Cerebellar cortex (tissue), 1 donor: ENCODE results near the gene LCE3D.
A peak's percentile ranks its signal among the peaks of the same experiment; 100 is the strongest.
"Not testable (repeated sequence)": the region's sequence is repeated elsewhere in the genome, so short reads cannot be mapped to it uniquely, and the experiment has no call there.

Experiments
- DNase-seq: peaks from one replicate; pipeline ENCODE4 v3.0.0-alpha.2; 2015; ENCODE audit warnings: low spot score

Gene LCE3D

GRCh38 chr1:152580433-152580832 lies at the start of gene LCE3D:
LCE3D (minus strand) TSS chr1:152580516; CDS start chr1:152579936, 580 bp downstream.
- no peak for DNase-seq

GRCh38 chr1:152626744-152627143 lies 46.4 kb upstream of the LCE3D start:
- no peak for DNase-seq

- DNase-seq = peak; percentile 1
These were observed 43.0 kb upstream of the LCE3D start for GRCh38 chr1:152623203-152623844.

GRCh38 chr1:152622803-152623202 lies 42.5 kb upstream of the LCE3D start, which contains the start of gene LCE3A:
LCE3A (minus strand) TSS chr1:152623103; CDS start chr1:152623103, 0 bp downstream.
- no peak for DNase-seq

- DNase-seq = no peak
These were observed 41.7 kb upstream of the LCE3D start for GRCh38 chr1:152621993-152622392.

- DNase-seq = no peak
These were observed 33.2 kb upstream of the LCE3D start, which contains the start of gene LCE3B for GRCh38 chr1:152613511-152613910. LCE3B (plus strand) TSS chr1:152613811; CDS start chr1:152613811, 0 bp downstream.

- DNase-seq = no peak
These were observed 19.6 kb upstream of the LCE3D start, which contains the start of gene LCE3C for GRCh38 chr1:152599934-152600333. LCE3C (plus strand) TSS chr1:152600234; CDS start chr1:152600732, 498 bp downstream.

GRCh38 chr1:152596986-152597385 lies 16.7 kb upstream of the LCE3D start:
- no peak for DNase-seq

- no peak for DNase-seq
These were observed 5.3 kb upstream of the LCE3D start for GRCh38 chr1:152585586-152585985.

- DNase-seq = no peak
These were observed 2.3 kb upstream of the LCE3D start for GRCh38 chr1:152582647-152583046.

- not testable (repeated sequence) for DNase-seq
These were observed 790 bp downstream of the LCE3D start for GRCh38 chr1:152579526-152579925.

- no peak for DNase-seq
These were observed 3.1 kb downstream of the LCE3D start for GRCh38 chr1:152577168-152577567.

GRCh38 chr1:152566681-152567080 lies 13.6 kb downstream of the LCE3D start, which contains the start of gene LCE3E:
LCE3E (minus strand) TSS chr1:152566780; CDS start chr1:152566208, 572 bp downstream.
- DNase-seq = no peak

- DNase-seq = no peak
These were observed 14.6 kb downstream of the LCE3D start for GRCh38 chr1:152565535-152566215.

- no peak for DNase-seq
These were observed 15.2 kb downstream of the LCE3D start for GRCh38 chr1:152565115-152565514.

GRCh38 chr1:152548358-152548757 lies 32.0 kb downstream of the LCE3D start:
- not testable (repeated sequence) for DNase-seq

- no peak for DNase-seq
These were observed 33.6 kb downstream of the LCE3D start for GRCh38 chr1:152546704-152547103.

- no peak for DNase-seq
These were observed 36.5 kb downstream of the LCE3D start for GRCh38 chr1:152543820-152544219.

- DNase-seq = no peak
These were observed 40.4 kb downstream of the LCE3D start for GRCh38 chr1:152539901-152540300.

- no peak for DNase-seq
These were observed 42.8 kb downstream of the LCE3D start for GRCh38 chr1:152537496-152537895.

GRCh38 chr1:152535774-152536173 lies 44.5 kb downstream of the LCE3D start:
- DNase-seq = no peak

GRCh38 chr1:152533327-152533938 lies 46.9 kb downstream of the LCE3D start:
- peak; percentile 34 for DNase-seq
